NCI-H1092 treated with DMSO at 0.1 percent for 48 hours (cell line): Measurements from ENCODE around the gene SRP9.
"Not testable (repeated sequence)": the region's sequence is repeated elsewhere in the genome, so short reads cannot be mapped to it uniquely, and the experiment has no call there.

ENCODE experiments used
- DNase-seq: peaks from one replicate; lab custom pipeline; 2025; lab: John Stamatoyannopoulos, UW

SRP9 gene

DNA sequence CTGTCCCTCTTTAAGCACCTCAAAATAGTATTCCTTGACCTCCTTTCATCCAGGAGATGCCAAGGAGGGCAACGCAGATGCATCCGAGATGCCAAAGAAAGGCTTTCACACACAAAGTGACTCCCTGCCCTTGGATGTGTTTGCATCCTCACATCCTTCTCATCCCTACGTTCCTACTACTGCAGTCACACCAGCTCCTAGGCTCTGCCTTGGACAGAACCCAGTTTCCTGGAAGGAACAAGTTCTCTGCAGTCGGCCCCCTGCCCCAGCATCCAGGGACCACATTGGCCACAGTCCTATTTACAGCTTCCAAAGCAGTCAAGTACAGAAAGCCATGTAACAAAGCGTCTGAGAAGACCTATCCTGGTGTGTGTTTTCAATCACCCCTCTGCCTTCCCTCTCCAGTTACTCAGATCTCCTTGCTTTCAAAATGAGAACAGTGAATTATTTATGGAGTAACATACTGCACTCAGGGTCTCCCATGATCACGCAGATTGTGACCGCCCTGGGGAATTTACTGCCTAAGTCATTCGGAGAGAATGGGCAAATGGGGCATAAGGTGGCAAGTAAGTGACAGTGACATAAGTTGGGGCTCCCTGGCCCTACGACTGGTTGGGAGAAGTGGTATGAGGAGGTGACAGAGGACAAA is 21.8 kb upstream of the SRP9 start:
- DNase-seq: no peak

DNA sequence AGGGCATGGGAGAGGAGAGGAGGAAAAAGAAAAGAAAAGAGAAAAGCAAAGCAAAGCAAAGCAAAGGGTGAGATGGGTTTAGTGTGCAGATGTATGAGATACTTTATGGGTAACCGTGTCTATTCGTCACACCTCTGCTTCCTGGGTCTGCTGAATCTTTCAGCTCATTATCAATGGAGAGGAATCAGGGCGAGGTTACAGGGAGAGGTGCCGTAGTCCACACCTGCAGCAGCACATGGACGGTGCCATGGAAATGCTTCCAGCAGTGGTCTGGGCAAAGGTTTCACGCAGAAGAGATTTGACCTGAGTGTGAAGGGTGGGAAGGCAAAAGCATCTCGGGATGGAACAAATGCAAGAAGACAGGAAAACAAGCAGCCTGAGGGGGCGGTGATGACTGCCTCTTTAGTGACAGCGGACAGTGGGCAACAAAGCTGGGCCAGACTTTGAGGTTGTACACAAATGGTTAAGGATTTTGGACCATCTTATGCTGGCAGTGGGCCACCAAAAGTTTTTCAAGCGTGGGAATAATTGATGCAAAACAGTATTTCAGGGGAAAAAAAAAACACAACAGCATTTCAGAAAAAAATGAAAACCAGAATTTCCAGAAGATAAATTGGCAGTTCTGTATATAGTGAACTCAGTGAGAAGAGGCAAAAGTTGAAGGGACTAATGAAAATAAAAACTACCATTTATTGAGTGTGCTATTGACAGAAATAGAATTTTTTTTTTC is 19.5 kb upstream of the SRP9 start:
- DNase-seq: no peak

DNA sequence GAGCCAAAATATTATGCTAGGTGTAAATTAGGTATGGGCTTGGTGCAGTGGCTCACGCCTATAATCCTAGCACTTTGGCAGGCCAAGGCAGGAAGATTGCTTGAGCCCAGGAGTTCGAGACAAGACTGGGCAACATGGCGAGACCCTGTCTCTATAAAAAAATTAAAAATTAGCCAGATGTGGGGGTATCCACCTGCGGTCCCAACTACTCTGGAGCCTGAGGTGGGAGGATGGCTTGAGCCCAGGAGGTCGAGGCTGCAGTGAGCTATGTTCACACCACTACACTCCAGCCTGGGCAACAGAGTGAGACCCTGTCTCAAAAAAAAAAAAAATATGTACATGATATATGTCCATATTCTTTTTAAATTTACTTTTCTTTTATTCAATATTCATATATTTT is 17.7 kb upstream of the SRP9 start:
- DNase-seq: not testable (repeated sequence)

DNA sequence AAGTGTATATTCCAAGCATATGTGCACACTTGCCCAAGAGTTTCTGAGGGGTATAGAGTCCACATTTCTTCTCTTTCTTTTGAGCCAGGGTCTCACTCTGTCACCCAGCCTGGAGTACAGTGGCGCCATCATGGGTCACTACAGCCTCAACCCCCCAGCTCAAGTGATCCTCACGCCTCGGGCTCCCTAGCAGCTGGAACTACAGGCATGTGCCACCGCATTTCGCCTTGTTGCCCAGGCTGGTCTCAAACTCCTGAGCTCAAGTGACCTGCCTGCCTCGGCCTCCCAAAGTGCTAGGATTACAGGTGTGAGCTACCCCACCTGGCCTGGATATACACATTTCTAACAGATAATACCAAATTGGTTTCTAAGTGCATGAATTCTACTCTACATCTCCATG is 17.1 kb upstream of the SRP9 start:
- no peak for DNase-seq

DNA sequence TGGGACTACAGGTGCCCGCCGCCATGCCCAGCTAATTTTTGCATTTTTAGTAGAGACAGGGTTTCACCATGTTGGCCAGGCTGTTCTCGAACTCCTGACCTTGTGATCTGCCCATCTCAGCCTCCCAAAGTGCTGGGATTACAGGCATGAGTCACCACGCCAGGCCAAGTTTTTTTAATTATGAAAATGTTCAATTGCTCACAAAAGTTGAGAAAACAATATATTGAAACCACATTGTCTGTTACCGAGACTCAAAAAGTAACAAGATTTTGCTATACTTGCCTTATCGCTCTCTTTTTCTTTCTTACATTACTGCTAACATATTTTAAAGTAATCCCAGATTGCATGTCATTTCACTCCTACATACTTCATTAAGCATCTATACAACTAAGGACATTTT is 16.2 kb upstream of the SRP9 start:
- not testable (repeated sequence) for DNase-seq

DNA sequence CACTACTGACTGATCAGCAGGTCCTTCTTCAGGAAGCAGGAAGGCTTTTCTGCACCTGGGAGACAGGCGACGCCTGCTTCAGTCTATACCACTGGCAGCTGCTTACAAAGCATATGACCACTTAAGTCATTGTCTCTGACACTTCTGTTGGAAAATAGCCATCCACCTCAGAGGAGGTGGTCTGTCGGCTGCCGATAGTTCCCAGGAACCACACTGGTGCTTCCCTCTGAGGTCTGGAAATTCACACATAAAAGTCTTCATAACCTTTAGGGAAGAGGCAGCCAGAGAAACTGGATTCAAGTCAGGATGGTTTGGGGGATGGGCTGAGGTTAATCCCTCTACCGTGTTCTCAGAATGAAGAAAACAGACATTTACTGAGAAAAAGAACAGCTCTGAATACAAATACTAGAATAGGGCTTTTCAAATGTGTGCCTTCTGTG is 15.6 kb upstream of the SRP9 start:
- DNase-seq: peak; percentile 55

DNA sequence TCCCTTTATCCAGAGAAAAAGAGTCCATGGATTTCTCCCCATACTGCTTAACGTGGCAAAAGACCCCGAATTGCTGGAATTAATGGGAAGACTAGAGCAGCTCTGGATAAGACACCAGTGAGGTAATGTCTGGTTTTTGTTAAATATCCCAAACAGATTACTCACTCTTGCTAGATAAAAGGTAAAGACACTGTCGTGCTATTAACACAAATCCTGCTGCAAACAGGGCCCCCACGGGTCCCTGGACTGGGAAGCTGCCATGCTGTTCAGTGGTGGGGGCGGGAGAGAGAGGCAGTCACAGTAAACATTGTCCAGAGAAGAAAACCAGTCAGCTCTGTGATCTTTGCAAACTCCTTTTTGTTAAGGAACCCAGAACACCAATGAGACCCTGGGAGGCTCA is 15.2 kb upstream of the SRP9 start:
- DNase-seq: no peak

DNA sequence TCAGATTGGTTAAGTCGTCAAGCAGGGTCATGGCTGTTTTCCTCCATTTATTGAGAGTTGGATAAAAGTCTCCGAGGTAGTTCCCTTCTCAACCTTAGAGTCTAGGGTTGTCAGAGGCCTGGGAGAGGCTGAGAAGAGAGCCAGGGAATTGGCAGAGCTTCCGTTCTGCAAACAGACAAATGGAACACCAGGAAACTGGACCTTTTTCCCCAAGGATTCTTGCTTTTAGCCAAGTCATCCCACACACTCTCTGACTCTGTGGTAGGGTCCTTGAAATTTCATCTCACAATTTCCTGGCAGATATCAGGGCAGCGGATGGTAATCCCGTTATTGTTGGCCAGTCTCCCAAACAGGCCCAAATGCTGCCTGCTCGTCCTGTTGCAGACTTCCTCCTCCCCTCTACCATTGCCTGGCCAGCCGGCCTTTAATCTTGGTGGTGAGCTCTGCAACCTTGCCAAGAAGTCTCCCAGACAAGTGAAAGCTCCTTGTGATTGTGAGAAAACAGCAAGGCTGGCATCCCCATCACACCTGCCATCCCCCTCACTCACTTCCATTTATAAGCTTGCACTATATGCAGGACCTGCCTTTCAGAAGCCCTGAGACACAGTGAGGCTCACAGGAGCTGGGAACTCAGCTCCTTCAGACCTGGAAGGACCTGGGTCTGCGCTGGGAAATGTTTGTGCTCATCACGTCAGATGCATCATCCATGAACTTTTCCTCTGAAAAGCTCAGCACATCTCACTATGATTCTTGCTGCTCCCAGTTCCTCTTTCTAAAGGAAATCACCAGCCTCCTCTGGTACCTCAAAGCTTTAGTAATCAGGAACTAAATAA is 13.7 kb upstream of the SRP9 start:
- DNase-seq: peak; percentile 62

DNA sequence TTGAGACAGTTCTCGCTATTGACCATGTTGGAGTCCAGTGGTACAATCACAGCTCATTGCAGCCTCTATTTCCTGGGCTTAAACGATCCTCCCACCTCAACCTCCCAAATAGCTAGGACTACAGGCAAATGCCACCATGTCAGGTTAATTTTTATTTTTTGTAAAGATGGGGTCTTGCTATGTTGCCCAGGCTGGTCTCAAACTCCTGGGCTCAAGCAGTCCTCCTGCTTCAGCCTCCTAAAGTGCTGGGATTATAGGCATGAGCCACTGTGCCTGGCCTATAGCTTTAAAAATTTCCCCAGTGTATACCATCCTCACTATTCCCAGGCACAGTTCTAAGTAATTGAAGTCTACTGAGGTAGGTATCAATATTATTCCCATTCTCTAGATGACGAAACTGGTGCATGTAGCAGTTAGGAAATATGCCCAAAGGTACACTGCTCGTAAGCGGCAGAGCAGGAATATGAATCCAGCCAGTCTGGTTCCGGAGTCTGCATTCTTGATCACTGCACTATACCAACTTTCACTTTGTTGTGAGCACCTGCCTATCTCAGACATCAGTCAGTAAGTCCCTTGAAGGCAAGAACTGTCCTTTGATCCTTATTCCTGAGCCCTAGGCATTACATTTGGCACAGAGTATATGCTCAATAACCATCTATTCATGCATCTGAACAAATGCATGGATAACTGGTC is 11.5 kb upstream of the SRP9 start:
- DNase-seq: no peak

DNA sequence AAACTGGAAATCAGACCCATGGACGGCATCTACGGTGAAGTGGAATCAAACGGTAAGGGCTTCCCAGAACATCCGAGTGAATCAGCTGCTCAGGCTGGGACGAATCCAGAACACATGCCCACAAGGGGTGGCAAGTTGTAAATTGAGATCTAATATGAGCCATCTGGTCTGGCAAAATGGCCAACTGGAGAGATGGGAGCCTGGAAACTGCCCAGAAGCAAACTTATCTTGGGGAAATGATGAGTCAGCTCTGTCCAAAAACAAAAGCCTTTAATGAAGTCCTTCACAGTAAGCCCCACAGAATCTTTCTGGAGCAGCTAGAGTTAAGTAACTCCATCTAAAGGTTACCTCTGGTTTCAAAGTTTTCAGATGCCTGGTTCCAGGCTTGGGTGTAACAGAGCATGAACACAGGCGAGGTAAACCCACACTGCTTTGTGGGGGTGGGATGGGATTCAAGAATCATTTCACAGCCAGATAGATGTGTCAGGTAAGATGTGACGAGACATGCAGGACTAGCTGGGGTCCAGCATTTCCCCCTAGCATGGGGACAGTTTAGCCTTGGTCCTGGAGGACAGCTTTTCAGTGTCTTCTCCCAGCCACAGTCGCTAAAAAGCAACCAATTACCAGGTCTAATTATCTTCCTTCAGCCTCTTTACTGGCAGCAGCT is 10.5 kb upstream of the SRP9 start:
- DNase-seq: peak; percentile 78

DNA sequence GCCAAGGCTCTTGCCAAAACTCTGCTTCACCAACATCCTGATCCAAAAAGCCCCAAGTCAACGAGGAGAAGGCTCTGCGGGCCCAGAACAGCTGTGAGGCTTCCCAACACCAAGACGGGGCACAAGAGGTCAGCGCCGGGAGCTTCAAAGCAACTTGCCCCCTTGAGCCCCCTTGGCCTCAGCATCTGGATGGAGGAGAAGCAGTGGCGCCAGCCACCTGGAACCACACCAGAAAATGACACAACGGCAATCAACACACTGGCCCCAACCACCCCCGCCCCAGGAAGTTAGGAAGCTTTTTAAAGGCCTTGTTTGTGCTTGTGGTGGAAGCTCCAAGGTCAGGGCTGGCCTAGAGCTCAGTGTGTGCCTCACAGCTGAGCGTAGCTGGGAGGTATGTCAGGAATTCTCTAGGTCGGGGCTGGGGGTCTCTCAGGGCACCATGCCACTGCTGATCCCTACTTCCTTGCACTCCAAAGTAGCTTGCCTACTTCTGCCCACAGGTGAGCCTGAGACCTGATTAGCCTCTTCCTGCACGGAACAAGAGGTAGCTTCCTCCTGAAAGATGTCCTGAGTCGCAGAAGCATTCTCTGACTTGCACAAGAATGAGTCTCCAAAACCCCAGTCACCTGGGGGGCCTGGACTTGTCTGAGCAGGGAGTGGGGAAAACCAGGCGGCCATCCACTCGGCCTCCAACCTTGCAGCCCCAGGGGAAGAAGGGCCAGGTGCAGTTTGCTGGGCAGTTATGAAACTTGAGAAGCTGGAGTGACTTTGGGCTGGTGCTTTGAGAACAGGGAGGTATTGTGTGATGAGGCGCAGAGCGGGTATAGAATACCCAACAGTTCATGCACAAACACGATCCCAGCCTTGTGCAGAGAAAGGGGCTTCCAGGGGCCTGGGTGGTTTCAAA is 9.7 kb upstream of the SRP9 start:
- peak; percentile 87 for DNase-seq

DNA sequence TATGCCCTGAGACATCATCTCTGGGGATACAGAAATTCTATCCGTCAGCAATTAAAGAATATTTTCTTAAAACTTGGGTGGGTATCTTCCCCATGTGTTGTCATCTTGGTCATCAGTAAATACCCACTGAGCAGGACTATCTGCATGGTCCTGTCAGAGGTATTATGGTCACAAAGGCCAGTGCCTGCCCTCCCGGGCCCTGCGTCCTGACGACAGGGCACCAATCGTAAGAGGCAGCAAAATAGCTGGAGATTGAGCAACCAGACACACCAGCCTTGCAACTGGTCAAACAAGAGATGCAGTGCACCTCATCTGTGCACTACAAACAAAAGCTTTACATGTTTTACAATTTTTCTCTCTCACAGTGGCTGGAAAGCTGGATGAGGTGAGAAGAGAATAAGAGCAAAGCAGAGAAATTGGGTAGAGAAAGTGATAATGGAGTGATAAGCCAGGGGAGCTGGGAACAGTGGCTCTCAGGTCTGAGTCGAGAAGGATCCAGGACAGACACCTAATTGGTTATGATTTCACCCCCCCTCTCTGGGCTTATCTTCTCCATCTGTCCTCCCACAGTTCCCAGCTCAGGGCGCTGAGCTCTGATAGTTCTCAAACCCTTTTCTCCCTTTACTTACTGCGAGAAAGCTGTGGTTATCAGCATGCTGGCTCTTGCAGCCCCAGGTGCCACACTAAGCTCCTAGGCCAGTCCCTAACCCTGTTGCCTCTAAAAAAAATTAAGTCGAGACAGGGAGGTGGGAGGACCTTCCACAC is 8.8 kb upstream of the SRP9 start:
- no peak for DNase-seq

DNA sequence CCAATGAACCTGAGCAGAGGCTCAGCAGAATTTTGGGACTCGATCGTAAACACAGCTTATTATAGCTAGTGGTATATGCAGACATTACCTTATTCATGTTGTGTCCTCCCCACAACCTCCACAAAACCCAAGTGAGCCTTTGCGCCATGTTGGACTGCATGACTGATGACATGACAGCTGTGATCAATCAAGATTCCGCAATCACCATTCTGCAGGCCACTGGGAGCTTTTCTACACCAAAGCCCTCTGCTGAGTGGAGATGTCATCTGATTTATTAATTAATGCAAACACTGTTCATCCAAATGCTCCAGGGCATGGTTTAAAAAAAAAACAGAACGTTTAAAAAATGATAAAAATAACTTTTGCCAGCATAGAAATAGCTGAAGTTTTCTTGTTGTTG is 7.9 kb upstream of the SRP9 start:
- no peak for DNase-seq

DNA sequence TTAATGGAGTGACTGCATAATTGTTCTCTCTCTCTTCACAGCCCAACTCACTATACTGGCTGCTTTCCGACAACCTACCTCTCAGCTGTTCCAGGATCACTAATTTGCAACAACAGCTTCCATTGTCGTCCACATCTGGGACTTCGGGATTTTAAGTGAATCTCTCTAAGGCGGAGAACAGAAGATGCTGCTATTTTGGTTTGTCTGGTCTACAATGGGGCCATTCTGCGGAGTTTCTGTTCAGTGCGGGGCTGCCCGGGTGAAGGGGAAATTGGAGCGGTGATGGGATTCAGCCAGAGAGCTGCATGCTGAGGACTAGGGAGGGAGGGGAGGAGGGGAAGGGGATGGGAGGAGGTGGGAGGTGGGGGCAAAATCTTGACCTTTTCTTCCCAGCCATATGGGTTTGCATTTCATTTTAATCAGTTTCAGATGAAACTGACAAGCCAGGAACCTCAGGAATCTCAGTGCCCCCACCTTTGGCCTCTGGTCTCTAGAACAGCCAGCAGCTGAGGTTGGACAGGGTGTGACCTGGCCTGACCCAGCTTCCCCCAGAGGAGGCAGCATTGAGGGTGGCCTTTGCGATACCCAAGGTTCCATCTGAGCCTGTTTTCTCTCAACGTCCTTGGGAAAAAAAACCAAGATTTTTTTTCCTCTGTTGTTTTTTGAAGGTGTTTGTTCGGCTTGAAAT is 6.9 kb upstream of the SRP9 start:
- DNase-seq: no peak

DNA sequence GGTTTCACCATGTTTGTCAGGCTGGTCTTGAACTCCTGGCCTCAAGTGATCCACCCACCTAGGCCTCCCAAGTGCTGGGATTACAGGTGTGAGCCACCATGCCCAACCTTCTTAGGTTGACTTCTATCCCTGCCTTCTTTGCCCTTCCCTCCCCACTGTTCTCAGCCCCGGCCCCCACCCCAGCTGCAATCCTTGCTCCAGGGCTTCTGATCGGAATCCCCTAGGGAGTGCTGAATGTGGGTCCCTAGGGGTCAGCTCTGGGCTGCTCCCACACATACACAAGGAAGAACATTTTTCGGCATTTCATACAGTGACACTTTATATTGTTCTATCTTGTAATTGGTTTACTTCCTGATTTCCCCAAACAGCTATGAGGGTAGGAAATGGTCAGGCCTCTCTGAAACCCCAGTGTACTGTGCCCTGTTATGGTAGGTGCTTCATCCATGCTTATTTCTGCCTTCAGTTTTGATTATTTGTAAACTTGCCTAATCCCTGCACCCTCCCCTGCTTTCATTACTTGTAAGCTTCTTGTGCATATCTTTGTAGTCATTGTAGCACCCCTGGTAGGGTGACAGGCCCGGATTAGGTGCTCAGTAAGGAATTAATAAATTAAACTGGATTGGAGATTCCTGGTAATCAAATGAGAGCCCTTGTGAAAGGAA is 5.8 kb upstream of the SRP9 start:
- no peak for DNase-seq

DNA sequence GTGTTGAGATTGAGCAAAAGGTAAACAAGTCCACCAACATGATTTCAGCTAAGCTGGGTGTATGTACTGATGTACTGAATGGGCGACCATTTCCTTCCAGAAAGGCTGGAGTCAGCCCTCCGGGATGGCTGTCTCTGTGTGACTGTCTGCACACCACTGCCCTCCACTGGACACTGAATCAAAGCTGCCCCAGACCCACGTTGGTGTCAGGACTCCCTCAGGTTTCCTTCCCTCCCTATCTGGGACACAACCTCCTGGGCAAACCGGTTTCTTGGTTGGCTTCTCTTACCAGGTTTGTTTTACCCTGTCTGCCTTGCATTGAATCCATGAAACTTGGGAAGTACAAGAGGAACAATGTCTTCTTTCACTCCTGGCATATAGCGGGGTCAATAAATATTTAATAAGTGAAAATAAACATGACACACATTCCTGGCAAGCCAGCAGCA is 5.3 kb upstream of the SRP9 start:
- DNase-seq: peak; percentile 89

DNA sequence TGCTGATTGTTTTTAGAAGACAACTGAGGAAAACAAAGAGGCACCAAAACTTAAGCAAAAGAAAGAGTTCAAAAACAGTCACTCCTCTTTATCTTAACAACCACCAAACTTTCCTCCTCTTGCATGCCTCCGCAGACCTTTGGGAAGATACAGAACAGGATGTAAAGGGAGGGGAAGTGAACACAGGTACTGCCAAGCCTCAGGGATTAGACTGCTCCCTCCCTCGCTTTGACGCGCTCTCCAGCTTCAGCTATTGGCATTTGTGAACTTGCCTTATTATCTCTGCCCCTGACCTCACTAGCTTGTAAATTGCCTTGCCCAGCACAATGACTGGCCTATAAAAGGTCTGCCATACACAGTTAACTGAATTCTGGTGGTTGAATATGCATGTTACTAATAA is 4.8 kb upstream of the SRP9 start:
- no peak for DNase-seq

DNA sequence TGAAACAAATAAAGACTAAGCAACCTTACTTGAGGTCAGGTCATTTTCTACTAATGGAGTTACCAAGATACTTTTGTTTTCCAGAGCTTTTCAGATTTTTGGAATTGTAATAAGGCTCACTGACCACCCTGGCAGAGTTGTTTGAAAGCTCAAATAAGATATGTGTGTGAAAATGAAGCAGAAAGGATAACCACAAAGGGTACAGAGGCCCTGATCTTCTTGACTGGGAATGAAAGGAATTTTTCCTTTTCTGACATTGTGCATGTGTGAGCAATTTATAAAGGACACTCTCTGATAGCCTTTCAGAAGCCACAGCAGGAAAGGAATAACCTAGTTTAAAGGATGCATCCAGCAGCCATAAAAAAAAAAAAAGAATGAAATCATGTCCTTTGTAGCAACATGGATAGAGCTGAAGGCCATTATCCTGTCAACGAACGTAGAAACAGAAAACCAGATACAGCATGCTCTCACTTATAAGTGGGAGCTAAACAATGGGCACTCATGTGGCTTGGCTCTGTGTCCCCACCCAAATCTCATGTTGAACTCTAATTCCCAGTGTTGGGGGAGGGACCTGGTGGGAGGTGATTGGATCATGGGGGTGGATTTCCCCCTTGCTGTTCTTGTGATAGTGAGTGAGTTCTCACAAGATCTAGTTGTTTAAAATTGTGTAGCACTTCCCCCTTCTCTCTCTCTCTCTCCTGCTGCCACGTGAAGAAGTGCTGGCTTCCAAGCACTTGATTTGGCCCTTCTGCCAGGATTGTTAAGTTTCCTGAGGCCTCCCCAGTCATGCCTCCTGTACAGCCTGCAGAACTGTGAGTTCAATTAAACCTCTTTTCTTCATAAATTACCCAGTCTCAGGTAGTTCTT is 3.1 kb upstream of the SRP9 start:
- DNase-seq: no peak
